Hypothalamus (tissue), 51 donors: ENCODE data around the gene SRP68.

Experiments used
- DNase-seq, 51 donors: peaks; one replicate each; lab custom pipeline; 2025; lab: John Stamatoyannopoulos, UW

Gene SRP68

GRCh38 chr17:76004750-76005262, 67.5 kb downstream of the SRP68 start:
- no peak for DNase-seq

GRCh38 chr17:76003915-76004314, 68.4 kb downstream of the SRP68 start:
- peak in 1 of 51 donors; percentile 5 for DNase-seq

GRCh38 chr17:76002100-76002499, 70.2 kb downstream of the SRP68 start:
- no peak for DNase-seq

- no peak for DNase-seq
Measured at GRCh38 chr17:76000755-76001521, 71.4 kb downstream of the SRP68 start, which contains the start of gene CDK3. CDK3 (plus strand) TSS chr17:76000855; CDS start chr17:76001426, 571 bp downstream.

GRCh38 chr17:76000016-76000754, 72.1 kb downstream of the SRP68 start:
- peak in 8 of 51 donors; percentile 6 to 27 (median 16) for DNase-seq

GRCh38 chr17:75998327-75998795, 74.0 kb downstream of the SRP68 start:
- DNase-seq: no peak

GRCh38 chr17:75996665-75997590, 75.4 kb downstream of the SRP68 start:
- DNase-seq: peak in 2 of 51 donors; percentile 9 to 15

- no peak for DNase-seq
Measured at GRCh38 chr17:75995385-75995925, 76.9 kb downstream of the SRP68 start.

- no peak for DNase-seq
Measured at GRCh38 chr17:75994802-75995370, 77.4 kb downstream of the SRP68 start.

GRCh38 chr17:75991396-75991795, 80.9 kb downstream of the SRP68 start:
- no peak for DNase-seq
